Parathyroid adenoma (tissue), 2 donors: Measurements from ENCODE around the gene ACRV1.
"Not testable (repeated sequence)": the region's sequence is repeated elsewhere in the genome, so short reads cannot be mapped to it uniquely, and the experiment has no call there.

ENCODE experiments used
- H2AFZ ChIP-seq: fragments of 300-600 bp; sonication (generic); one replicate; pipeline ENCODE4 v1.7.0; 2017; ENCODE audit warnings: antibody characterized with exemption, mild to moderate bottlenecking
- H3K27ac ChIP-seq: fragments of 300-600 bp; sonication (generic); one replicate; pipeline ENCODE4 v1.7.0; 2017
- H3K27me3 ChIP-seq: fragments of 300-600 bp; sonication (generic); one replicate; pipeline ENCODE4 v1.7.0; 2017; ENCODE audit warnings: low read length; ENCODE audit not compliant: control insufficient read depth, insufficient read depth
- H3K36me3 ChIP-seq: fragments of 300-600 bp; sonication (generic); one replicate; pipeline ENCODE4 v1.7.0; 2017; ENCODE audit warnings: low read length; ENCODE audit not compliant: control insufficient read depth, insufficient read depth
- H3K4me1 ChIP-seq: fragments of 300-600 bp; sonication (generic); one replicate; pipeline ENCODE4 v1.7.0; 2017; ENCODE audit warnings: control low read depth
- H3K4me2 ChIP-seq: fragments of 300-600 bp; sonication (generic); one replicate; pipeline ENCODE4 v1.7.0; 2017; ENCODE audit warnings: low read length
- H3K4me3 ChIP-seq: fragments of 300-600 bp; sonication (generic); one replicate; pipeline ENCODE4 v1.7.0; 2017; ENCODE audit warnings: low read depth, low read length
- H3K79me2 ChIP-seq: fragments of 300-600 bp; sonication (generic); one replicate; pipeline ENCODE4 v1.7.0; 2017; ENCODE audit warnings: control low read depth
- H3K9ac ChIP-seq: fragments of 300-600 bp; sonication (generic); one replicate; pipeline ENCODE4 v1.7.0; 2017; ENCODE audit warnings: mild to moderate bottlenecking
- H3K9me3 ChIP-seq: fragments of 300-600 bp; sonication (generic); one replicate; pipeline ENCODE4 v1.7.0; 2017; ENCODE audit warnings: low read length; ENCODE audit not compliant: control insufficient read depth
- CTCF ChIP-seq: fragments of 300-600 bp; sonication (generic); IDR thresholded peaks from one replicate; pipeline ENCODE4 v1.7.0; 2017; ENCODE audit warnings: antibody characterized with exemption, mild to moderate bottlenecking
- donor health status: primary hyperparathyroidism.

ACRV1 gene

DNA sequence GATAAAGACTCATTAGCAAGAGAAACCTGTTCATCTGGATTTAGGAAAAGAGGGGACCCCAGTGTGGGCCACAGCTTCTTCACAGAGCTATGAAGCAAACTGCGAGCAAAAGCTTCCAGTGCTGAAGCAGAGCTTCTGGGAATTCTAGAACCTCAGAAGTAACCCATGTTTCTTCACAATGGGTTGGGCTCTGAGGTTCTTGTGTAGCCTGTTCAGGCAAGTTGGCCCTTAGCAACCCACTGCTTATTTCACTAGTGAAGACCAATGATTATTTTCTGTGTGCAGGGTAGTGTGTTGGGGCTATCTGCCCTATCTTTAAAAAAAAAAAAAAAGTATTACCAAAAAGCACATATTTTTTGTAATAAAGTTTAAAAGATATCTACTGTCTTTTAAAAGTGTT lies at the start of gene ACRV1:
Gene ACRV1 (minus strand): TSS at position 101 of the 400 bp plus-strand sequence. CDS start 67 bp downstream, at position 34.
- Histone ChIP-seq H3K4me3 (no peak within 1 kb of the TSS), H2AFZ (no peak within 1 kb of the TSS), H3K4me1 (no peaks in the 10 kb centered on the region), H3K27me3 (no peaks in the 10 kb centered on the region), H3K27ac (no peak within 1 kb of the TSS), H3K9ac (no peak within 1 kb of the TSS), H3K79me2 (no peaks in the 10 kb centered on the region), H3K4me2 (no peak within 1 kb of the TSS), H3K9me3 (no peaks in the 10 kb centered on the region), H3K36me3 (no peaks in the 10 kb centered on the region)
- TF ChIP-seq CTCF, result no peak

DNA sequence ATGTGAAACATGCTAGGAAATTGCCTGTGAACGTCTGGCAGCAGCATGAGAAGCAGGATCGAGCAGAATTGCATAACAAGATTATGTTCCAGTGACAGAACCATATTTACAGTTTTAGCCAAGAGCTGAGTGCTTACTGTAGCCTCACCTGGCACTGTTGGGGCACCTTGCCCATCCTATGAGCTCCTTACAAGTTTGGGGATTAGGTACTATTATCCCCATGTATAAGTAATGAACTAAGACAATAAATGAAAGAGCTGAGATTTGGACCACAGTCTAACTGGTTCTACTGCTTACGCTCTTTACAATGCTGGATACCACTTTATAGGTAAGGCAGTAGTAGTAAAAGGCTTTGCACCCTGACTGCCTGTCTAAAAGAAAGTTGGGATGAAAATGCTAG lies 48.3 kb upstream of the ACRV1 start:
- Histone ChIP-seq H3K4me3 (no peak overlapping the region), H3K4me2 (no peak overlapping the region), H3K27ac (no peak overlapping the region), H3K36me3 (no peaks in the 10 kb centered on the region), H3K4me1 (no peaks in the 10 kb centered on the region), H3K9me3 (no peaks in the 10 kb centered on the region), H3K27me3 (no peaks in the 10 kb centered on the region), H3K9ac (no peak overlapping the region), H3K79me2 (no peaks in the 10 kb centered on the region), H2AFZ (no peak overlapping the region)
- TF ChIP-seq CTCF, result no peak

DNA sequence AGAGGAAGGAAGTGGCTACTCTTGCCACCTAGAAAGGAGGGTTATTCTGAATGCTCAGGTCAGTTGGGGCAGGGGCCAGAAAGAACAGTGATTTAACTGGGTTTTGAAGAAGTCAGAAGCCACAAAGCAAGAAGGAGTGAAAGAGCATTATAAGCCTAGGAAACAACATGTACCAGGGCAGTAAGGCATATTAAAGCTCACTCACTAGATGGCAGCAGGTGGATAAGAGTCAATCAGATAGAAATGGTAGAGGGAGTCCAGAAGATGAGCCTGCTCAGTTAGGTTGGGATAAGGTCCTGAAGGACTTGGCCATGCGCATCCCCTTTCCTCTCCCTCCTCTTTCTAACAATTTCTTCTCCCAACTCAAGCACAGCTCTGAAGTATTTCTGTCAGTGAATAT lies 43.5 kb upstream of the ACRV1 start:
- Histone ChIP-seq H3K4me1 (no peaks in the 10 kb centered on the region), H3K9me3 (no peaks in the 10 kb centered on the region), H3K4me3 (no peak overlapping the region), H3K27me3 (no peaks in the 10 kb centered on the region), H3K27ac (no peak overlapping the region), H3K36me3 (no peaks in the 10 kb centered on the region), H2AFZ (no peak overlapping the region), H3K4me2 (no peak overlapping the region), H3K79me2 (no peaks in the 10 kb centered on the region), H3K9ac (no peak overlapping the region)
- TF ChIP-seq CTCF, result no peak

GRCh38 chr11:125720781-125721180 lies 40.1 kb upstream of the ACRV1 start:
- Histone ChIP-seq H3K27me3 (no peaks in the 10 kb centered on the region), H3K4me1 (no peaks in the 10 kb centered on the region), H3K4me3 (no peak overlapping the region), H3K9ac (no peak overlapping the region), H2AFZ (no peak overlapping the region), H3K79me2 (no peaks in the 10 kb centered on the region), H3K27ac (no peak overlapping the region), H3K36me3 (no peaks in the 10 kb centered on the region), H3K4me2 (no peak overlapping the region), H3K9me3 (no peaks in the 10 kb centered on the region)
- no peak for TF ChIP-seq CTCF

DNA sequence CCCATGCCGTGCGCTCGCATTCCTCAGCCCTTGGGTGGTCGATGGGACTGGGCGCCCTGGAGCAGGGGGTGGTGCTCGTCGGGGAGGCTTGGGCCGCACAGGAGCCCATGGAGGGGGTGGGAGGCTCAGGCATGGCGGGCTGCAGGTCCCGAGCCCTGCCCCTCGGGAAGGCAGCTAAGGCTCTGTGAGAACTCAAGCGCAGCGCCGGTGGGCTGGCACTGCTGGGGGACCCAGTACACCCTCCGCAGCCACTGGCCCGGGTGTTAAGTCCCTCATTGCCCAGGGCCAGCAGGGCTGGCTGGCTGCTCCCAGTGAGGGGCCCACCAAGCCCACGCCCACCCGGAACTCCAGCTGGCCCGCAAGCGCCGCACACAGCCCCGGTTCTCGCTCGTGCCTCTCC lies 24.0 kb upstream of the ACRV1 start:
- not testable (repeated sequence) for H2AFZ ChIP-seq, H3K27ac ChIP-seq, H3K9me3 ChIP-seq, H3K4me3 ChIP-seq, H3K27me3 ChIP-seq, H3K36me3 ChIP-seq, H3K79me2 ChIP-seq, H3K4me1 ChIP-seq, H3K4me2 ChIP-seq, H3K9ac ChIP-seq
